HFFc6 (cell line): Measurements from ENCODE around the gene ALPL. TPM values are rescaled to one million over a fixed set of nuclear protein-coding genes. Genes with fewer than 3 reads are reported as not detected.

ENCODE experiments used
- DNase-seq: peaks from one replicate; pipeline ENCODE4 v3.0.0-alpha.2; 2018
- H3K27ac Mint-ChIP-seq: 2 replicates; pipeline ENCODE4 v1.8.0; 2020; ENCODE audit warnings: mild to moderate bottlenecking, mixed read lengths
- H3K27me3 Mint-ChIP-seq: 2 replicates; pipeline ENCODE4 v1.8.0; 2021; ENCODE audit warnings: mild to moderate bottlenecking, moderate library complexity, mixed read lengths; ENCODE audit not compliant: insufficient read depth
- H3K36me3 Mint-ChIP-seq: 2 replicates; pipeline ENCODE4 v1.8.0; 2021; ENCODE audit warnings: low read depth, mixed read lengths
- H3K4me1 Mint-ChIP-seq: 2 replicates; pipeline ENCODE4 v1.8.0; 2020; ENCODE audit warnings: low read depth, mixed read lengths
- H3K4me3 Mint-ChIP-seq: 2 replicates; pipeline ENCODE4 v1.8.0; 2020; ENCODE audit warnings: mild to moderate bottlenecking, moderate library complexity, mixed read lengths
- H3K9me3 Mint-ChIP-seq: 2 replicates; pipeline ENCODE4 v1.8.0; 2020; ENCODE audit warnings: mild to moderate bottlenecking, mixed read lengths
- total RNA-seq, 6 experiments: library from RNA; stranded (reverse); fragmentation: NEBNext Ultra II Directional; extraction: Animal tissue kit (Norgen Biotek cat#: 25700); gene quantifications; 2 replicates in 1 of 6; 3 replicates in 5 of 6; pipeline ENCODE4 v1.2.3, GENCODE V29; 2021
- TF ChIP-seq, protein P1 (sequence below): fragments of 200-600 bp; sonication (generic); IDR thresholded peaks from 2 replicates; pipeline ENCODE4 v1.5.0; 2021; ENCODE audit warnings: antibody characterized with exemption, mild to moderate bottlenecking

The ALPL gene
- total RNA-seq, 6 experiments from 2014 or later, result 0.19 to 0.21 TPM; not detected in 4

DNA sequence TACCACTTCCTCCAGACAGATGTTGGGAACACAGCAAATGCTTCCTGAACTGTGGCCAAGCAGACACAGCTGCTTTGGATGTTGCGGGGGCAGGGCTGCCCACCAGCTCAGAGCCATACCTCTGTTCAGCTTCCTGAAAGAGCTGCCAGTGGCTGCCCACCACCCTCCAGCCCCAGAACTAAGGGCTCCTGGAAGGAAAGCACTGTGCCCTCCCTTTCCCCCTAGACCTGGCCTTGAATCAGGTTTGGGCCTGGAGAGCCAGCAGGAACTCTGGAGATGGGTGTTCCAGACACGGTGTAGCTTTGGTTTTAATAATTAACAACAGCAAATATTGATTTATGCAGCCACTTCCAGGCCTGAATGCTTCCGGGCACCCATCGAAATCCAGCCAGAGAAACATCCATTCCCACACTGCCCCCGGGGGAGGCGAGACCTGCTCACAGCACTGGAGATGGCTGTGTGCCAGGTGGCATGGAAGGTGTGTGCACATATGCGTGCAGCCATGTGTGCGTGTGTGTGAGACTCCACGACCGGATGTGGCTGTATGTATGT, 114.3 kb downstream of the ALPL start:
- H3K27me3 Mint-ChIP-seq, result peaks cover 10% of the 10 kb centered on the region
- DNase-seq, result no peak
- TF ChIP-seq, protein P1, sequence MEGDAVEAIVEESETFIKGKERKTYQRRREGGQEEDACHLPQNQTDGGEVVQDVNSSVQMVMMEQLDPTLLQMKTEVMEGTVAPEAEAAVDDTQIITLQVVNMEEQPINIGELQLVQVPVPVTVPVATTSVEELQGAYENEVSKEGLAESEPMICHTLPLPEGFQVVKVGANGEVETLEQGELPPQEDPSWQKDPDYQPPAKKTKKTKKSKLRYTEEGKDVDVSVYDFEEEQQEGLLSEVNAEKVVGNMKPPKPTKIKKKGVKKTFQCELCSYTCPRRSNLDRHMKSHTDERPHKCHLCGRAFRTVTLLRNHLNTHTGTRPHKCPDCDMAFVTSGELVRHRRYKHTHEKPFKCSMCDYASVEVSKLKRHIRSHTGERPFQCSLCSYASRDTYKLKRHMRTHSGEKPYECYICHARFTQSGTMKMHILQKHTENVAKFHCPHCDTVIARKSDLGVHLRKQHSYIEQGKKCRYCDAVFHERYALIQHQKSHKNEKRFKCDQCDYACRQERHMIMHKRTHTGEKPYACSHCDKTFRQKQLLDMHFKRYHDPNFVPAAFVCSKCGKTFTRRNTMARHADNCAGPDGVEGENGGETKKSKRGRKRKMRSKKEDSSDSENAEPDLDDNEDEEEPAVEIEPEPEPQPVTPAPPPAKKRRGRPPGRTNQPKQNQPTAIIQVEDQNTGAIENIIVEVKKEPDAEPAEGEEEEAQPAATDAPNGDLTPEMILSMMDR, result no peak
- H3K9me3 Mint-ChIP-seq, result no peaks in the 10 kb centered on the region
- H3K4me3 Mint-ChIP-seq, result no peak overlapping the region
- no peaks in the 10 kb centered on the region for H3K36me3 Mint-ChIP-seq
- no peaks in the 10 kb centered on the region for H3K4me1 Mint-ChIP-seq
- H3K27ac Mint-ChIP-seq, result no peak overlapping the region

DNA sequence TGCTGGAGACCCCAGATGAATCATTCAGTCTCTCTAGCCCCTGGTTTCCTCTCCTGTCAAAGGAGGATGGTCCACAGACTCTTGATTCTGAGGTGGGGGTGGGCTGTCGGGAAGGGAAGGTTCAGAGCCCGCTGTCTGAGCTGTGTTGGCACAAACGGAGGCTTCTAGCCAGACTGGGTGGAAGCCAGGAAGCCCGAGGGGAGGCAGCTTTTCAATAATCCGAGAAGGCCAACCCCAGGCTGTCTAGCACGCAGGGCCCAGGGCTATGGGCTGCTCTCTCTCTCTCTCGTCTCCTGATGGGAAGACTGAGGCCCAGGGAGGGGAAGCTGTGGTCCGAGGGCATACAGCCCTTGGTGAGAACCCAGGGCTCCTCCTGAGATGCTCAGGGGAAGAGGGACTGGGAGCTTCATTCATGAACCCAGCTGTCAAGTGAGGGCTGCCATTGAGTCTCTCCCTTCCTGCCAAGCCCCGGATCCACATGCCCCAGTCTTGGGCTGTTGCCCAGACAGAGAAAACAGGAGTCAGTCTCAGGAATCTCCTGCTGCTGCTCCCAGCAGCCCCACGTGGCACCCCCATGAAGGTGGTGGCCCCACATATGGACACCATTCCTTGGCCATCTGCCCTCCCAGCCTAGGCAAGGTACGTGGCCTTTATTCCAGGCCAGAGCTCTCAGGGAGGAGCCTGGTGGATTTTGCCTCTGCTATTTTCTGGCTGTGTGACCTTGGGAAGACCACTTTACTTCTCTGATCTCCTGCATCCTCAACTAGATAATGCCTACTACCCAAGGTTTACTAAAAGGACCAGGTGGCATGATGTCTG, 115.6 kb downstream of the ALPL start:
- Mint-ChIP-seq H3K9me3 (no peaks in the 10 kb centered on the region), H3K27me3 (peaks cover 13% of the 10 kb centered on the region), H3K4me3 (no peak overlapping the region), H3K36me3 (no peaks in the 10 kb centered on the region), H3K27ac (no peak overlapping the region), H3K4me1 (no peaks in the 10 kb centered on the region)
- TF ChIP-seq, protein P1, result no peak
- no peak for DNase-seq

DNA sequence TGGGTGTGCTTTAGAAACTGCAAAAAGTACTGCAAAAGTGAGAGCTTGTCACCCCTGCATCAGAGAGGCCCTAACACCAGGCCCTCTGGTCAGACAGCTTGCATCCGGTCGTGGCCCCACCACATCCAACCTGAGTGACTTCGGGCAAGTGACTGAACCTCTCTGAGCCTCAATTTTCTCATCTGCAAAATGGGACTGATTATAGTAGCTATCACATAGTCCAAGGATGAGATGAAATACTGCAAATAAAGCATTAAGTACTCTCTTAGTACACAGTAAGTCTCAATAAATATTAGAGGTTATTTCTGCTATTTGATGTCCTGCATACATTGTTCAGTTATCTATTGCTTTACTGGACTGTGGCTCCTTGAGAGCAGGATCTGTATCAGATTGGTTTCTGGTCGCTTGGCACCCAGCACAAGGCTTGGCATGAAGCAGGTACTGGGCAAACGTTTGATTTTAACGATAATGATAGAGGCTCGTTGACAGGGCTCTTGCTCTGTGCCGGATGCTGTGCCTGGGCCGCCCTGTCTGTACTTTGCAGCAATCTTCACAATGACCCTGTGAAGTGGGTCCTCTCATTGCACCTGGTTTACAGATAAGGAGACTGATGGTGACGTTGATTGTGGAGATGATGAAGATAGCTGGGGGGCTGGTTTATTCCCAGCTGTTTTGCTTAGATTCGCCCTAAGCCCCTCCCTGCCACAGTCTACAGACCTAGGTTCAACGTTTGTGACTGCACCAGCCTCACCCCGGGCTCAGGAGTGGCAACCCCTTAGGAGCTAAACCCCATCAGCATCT, 116.4 kb downstream of the ALPL start:
- no peak overlapping the region for H3K4me3 Mint-ChIP-seq
- DNase-seq, result no peak
- H3K4me1 Mint-ChIP-seq, result no peaks in the 10 kb centered on the region
- no peaks in the 10 kb centered on the region for H3K36me3 Mint-ChIP-seq
- H3K9me3 Mint-ChIP-seq, result no peaks in the 10 kb centered on the region
- TF ChIP-seq, protein P1, result no peak
- H3K27me3 Mint-ChIP-seq, result peaks cover 18% of the 10 kb centered on the region
- H3K27ac Mint-ChIP-seq, result no peak overlapping the region

DNA sequence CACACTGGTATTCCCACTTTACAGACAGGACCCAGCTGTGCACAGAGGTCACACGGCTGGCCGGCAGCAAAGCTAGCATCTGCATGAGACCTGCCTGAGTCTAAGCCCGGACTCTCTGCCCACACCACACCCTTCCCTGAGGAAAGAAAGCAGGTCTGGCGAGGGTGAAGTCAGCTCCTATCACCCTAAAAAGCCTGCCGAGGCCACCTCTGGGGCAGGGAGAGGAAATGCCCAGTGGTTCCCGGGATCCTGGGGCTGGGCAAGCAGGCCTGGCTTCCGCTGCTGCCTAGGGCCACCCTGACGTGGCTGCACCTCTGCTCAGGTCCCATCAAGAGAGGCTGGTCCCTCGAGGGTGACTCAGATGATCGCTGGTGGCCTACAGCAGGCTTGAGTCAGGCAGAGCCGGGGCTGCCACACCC, 117.7 kb downstream of the ALPL start:
- H3K36me3 Mint-ChIP-seq, result no peaks in the 10 kb centered on the region
- no peaks in the 10 kb centered on the region for H3K4me1 Mint-ChIP-seq
- TF ChIP-seq, protein P1, result no peak
- peaks cover 22% of the 10 kb centered on the region for H3K27me3 Mint-ChIP-seq
- no peak for DNase-seq
- no peak overlapping the region for H3K4me3 Mint-ChIP-seq
- no peaks in the 10 kb centered on the region for H3K9me3 Mint-ChIP-seq
- no peak overlapping the region for H3K27ac Mint-ChIP-seq

Other genes with a start within 250 kb of the ALPL start
- gene ECE1, start 219.0 kb upstream of the ALPL start, total RNA-seq, result 100 to 1,000 TPM; 116 to 134 (median 124) TPM
- gene NBPF3, start 69.3 kb upstream of the ALPL start, total RNA-seq, result 10 to 100 TPM; 14.0 to 20.7 (median 18.2) TPM
- under 1 TPM in 2 of 6 experiments, not detected in 4; 0.07 to 0.19 TPM for gene RAP1GAP, start 159.9 kb downstream of the ALPL start, total RNA-seq